CD8-positive, alpha-beta memory T cell (primary cell): Measurements from ENCODE around the gene CABP1. TPM values are rescaled to one million over a fixed set of nuclear protein-coding genes. Genes with fewer than 3 reads are reported as not detected.
A peak's percentile ranks its signal among the peaks of the same experiment; 100 is the strongest.

Experiments used
- CTCF ChIA-PET: fragments of 350-600 bp; sonication (Branson Sonifier 250); formaldehyde crosslinking; loops from one replicate; lab custom pipeline; 2021; ENCODE audit warnings: antibody characterized with exemption; lab: Charles Lee
- POLR2A ChIA-PET: fragments of 350-600 bp; sonication (Branson Sonifier 250); formaldehyde crosslinking; loops from one replicate; lab custom pipeline; 2021; ENCODE audit warnings: antibody characterized with exemption; lab: Charles Lee
- DNase-seq, 5 donors: peaks; one replicate each; pipeline versions ENCODE4 v3.0.0 to v3.0.0-alpha.2; 2020 to 2022; ENCODE audit warnings: mixed read lengths in 1 of 5
- H3K27ac ChIP-seq: one replicate; pipeline ENCODE4 v1.7.0; 2013; ENCODE audit warnings: low read depth, mild to moderate bottlenecking, low read length, moderate library complexity
- H3K27me3 ChIP-seq: 2 replicates; pipeline ENCODE4 v1.7.0; 2013; ENCODE audit warnings: low read length, mild to moderate bottlenecking; ENCODE audit not compliant: insufficient read depth, poor library complexity, severe bottlenecking
- H3K36me3 ChIP-seq: 2 replicates; pipeline ENCODE4 v1.7.0; 2013; ENCODE audit warnings: mild to moderate bottlenecking, low read length, moderate library complexity; ENCODE audit not compliant: insufficient read depth
- H3K4me1 ChIP-seq: 2 replicates; pipeline ENCODE4 v1.7.0; 2013; ENCODE audit warnings: mild to moderate bottlenecking, low read length, moderate library complexity; ENCODE audit not compliant: insufficient read depth
- H3K4me3 ChIP-seq: 2 replicates; pipeline ENCODE4 v1.7.0; 2013; ENCODE audit warnings: mild to moderate bottlenecking, low read length
- H3K9me3 ChIP-seq: 2 replicates; pipeline ENCODE4 v1.7.0; 2013; ENCODE audit warnings: mild to moderate bottlenecking, low read length
- H3K27ac Mint-ChIP-seq, 8 donors: one replicate each; pipeline ENCODE4 v1.8.0; 2020 to 2021; ENCODE audit warnings: mixed read lengths in 8 of 8, mild to moderate bottlenecking in 6 of 8, inconsistent platforms in 3 of 8, moderate library complexity in 3 of 8
- H3K27me3 Mint-ChIP-seq, 2 donors: one replicate each; pipeline ENCODE4 v1.8.0; 2020 to 2021; ENCODE audit warnings: mixed read lengths in 2 of 2, mild to moderate bottlenecking in 1 of 2, moderate library complexity in 1 of 2
- H3K36me3 Mint-ChIP-seq, 3 donors: one replicate each; pipeline ENCODE4 v1.8.0; 2020 to 2021; ENCODE audit warnings: mixed read lengths in 3 of 3, inconsistent platforms in 1 of 3, mild to moderate bottlenecking in 1 of 3
- H3K4me1 Mint-ChIP-seq, 3 donors: one replicate each; pipeline ENCODE4 v1.8.0; 2020 to 2021; ENCODE audit warnings: mixed read lengths in 3 of 3, inconsistent platforms in 1 of 3, mild to moderate bottlenecking in 1 of 3
- H3K4me3 Mint-ChIP-seq, 7 donors: one replicate each; pipeline ENCODE4 v1.8.0; 2020 to 2021; ENCODE audit warnings: mixed read lengths in 7 of 7, mild to moderate bottlenecking in 6 of 7, moderate library complexity in 4 of 7, inconsistent platforms in 2 of 7
- H3K9me3 Mint-ChIP-seq, 5 donors: one replicate each; pipeline ENCODE4 v1.8.0; 2020 to 2022; ENCODE audit warnings: mixed read lengths in 5 of 5, mild to moderate bottlenecking in 3 of 5, moderate library complexity in 2 of 5, inconsistent platforms in 1 of 5
- polyA plus RNA-seq: library from polyadenylated mRNA; unstranded; fragments of 300-500 nt; fragmentation: Illumina TruSeq; gene quantifications from one replicate; pipeline ENCODE4 v1.2.3, GENCODE V29; 2021
- total RNA-seq, 2 experiments: library from RNA; stranded (reverse); gene quantifications; one replicate each; pipeline ENCODE4 v1.2.3, GENCODE V29; 2021

Gene CABP1
- total and polyA plus RNA-seq, 3 experiments from 2014 or later, result 0.13 to 0.18 TPM; not detected in 1

- Histone ChIP-seq H3K4me3 (peak within 1 kb of the TSS; percentile 83), H3K36me3 (no peaks in the 10 kb centered on the region), H3K9me3 (no peaks in the 10 kb centered on the region), H3K27me3 (no peaks in the 10 kb centered on the region), H3K27ac (peak within 1 kb of the TSS; percentile 82), H3K4me1 (peaks cover 23% of the 10 kb centered on the region)
- CTCF ChIA-PET, result interaction anchor here (0.7 to 1.7 kb wide), 6 partner anchors 22 to 105 kb away, joined by 3 to 11 read pairs (median 4); partner anchors contain the start of gene POP5
- H3K27me3 Mint-ChIP-seq, result peaks cover 0 to 4% of the 10 kb centered on the region in 2 donors
- no peaks in the 10 kb centered on the region for H3K9me3 Mint-ChIP-seq
- peaks cover 0 to 8% (median 0%) of the 10 kb centered on the region in 3 donors for H3K36me3 Mint-ChIP-seq
- peak within 1 kb of the TSS; percentile 92 to 97 (median 94) for H3K27ac Mint-ChIP-seq
- H3K4me1 Mint-ChIP-seq, result peaks cover 34 to 42% (median 41%) of the 10 kb centered on the region in 3 donors
- H3K4me3 Mint-ChIP-seq, result peak within 1 kb of the TSS; percentile 92 to 97 (median 94)
- POLR2A ChIA-PET, result interaction anchor here (0.8 to 1.5 kb wide), 3 partner anchors 24 to 395 kb away, joined by 4 to 7 read pairs (median 5); partner anchors contain the start of genes POP5, RNU4-2 and UNC119B
- peak; percentile 99 to 100 (median 99) for DNase-seq
These were observed 46.5 kb downstream of the CABP1 start, which contains the start of gene MLEC for GRCh38 chr12:120686690-120687577. Gene MLEC (plus strand): TSS chr12:120687149. CDS start chr12:120687297, 148 bp downstream.

DNA sequence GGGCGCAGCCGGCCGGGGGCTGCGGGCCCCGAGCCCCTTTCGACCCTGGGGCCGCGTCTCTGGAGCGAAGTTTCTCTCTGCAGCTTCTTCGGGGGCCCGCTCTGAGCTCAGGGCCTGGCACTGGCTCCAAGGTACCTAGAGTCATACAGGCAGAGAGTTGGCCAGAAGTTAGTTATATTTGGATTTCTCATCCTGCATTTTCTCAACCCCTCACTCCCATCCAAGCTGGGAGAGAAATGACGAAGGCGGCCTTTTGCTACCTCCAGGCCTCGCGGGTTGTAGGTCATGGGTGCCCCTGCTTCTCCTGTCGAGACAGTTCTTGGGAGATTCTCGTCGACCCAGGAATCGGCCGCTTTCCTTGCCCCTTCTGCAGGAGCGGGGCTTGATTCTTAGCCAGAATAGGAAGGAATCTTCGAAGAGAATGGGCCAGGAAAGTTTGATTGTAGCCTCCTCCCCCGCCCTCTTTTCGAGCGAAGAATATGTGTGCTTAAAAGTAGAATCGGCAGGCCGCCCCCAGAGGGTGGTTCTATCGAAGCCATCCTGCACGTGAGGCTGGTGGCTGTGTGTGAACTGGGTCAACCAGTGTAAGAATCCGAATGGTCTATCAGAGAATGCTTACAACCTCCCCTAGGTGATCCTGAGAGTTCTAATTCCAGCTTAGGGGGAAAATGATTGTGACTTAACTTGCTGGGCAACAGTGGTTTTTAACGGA is 47.3 kb downstream of the CABP1 start:
- DNase-seq, result peak in 3 of 5 donors; percentile 18 to 28 (median 22)
- peak overlapping the region; percentile 75 for H3K4me3 ChIP-seq
- peaks cover 0 to 4% of the 10 kb centered on the region in 2 donors for H3K27me3 Mint-ChIP-seq
- H3K9me3 Mint-ChIP-seq, result no peaks in the 10 kb centered on the region
- peak overlapping the region; percentile 73 for H3K27ac ChIP-seq
- no peaks in the 10 kb centered on the region for H3K27me3 ChIP-seq
- H3K36me3 ChIP-seq, result peaks cover 6% of the 10 kb centered on the region
- no peaks in the 10 kb centered on the region for H3K9me3 ChIP-seq
- POLR2A ChIA-PET, result interaction anchor here (1.5 kb wide), 1 partner anchor 396 kb away, joined by 4 read pairs; the partner anchor contains the start of gene RNU4-2
- CTCF ChIA-PET, result interaction anchor here (1.1 to 1.3 kb wide), 3 partner anchors 21 to 409 kb away, joined by 3 to 4 read pairs (median 4); no protein-coding TSS in a partner anchor
- peaks cover 41 to 50% (median 49%) of the 10 kb centered on the region in 3 donors for H3K4me1 Mint-ChIP-seq
- peaks cover 0 to 10% (median 2%) of the 10 kb centered on the region in 3 donors for H3K36me3 Mint-ChIP-seq
- peaks cover 30% of the 10 kb centered on the region for H3K4me1 ChIP-seq
- H3K4me3 Mint-ChIP-seq, result peak overlapping the region; percentile 86 to 94 (median 91)
- peak overlapping the region; percentile 5 to 92 (median 78) for H3K27ac Mint-ChIP-seq

DNA sequence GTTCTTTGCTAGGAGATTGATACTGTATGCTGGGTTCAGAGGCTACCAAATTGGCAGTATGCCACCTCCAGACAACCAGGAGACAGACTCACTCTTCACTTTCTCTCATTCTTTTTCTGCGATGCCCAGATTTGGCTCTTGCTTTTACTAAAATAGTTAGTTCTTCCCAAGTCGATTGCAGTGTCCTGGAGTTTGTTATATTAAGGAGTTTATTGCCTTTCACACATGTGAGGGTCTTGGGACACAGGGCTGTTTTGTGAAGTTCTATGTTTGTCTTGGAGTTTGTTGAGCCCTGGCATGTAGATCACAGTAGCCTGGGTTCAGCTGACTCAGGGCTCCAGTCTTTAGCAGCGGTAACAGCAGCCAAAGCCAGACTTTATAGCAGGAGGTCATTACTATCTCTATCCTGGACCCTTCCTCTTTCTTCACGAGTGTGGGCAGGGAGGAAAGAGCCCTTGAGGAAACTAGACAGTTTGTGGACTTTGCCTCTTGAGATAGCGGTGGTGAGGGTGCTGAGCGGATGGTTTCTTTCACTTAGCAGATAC is 48.2 kb downstream of the CABP1 start:
- CTCF ChIA-PET, result interaction anchor here (1.1 to 1.6 kb wide), 3 partner anchors 23 to 408 kb away, joined by 3 to 4 read pairs (median 4); no protein-coding TSS in a partner anchor
- H3K4me1 Mint-ChIP-seq, result peaks cover 47 to 59% (median 52%) of the 10 kb centered on the region in 3 donors
- H3K36me3 ChIP-seq, result peaks cover 8% of the 10 kb centered on the region
- no peaks in the 10 kb centered on the region for H3K27me3 ChIP-seq
- H3K4me3 ChIP-seq, result peak overlapping the region; percentile 75
- peak overlapping the region; percentile 73 for H3K27ac ChIP-seq
- no peak for DNase-seq
- H3K36me3 Mint-ChIP-seq, result peaks cover 0 to 18% (median 2%) of the 10 kb centered on the region in 3 donors
- H3K9me3 ChIP-seq, result no peaks in the 10 kb centered on the region
- peak overlapping the region in 6 of 8 donors; percentile 32 to 92 (median 84) for H3K27ac Mint-ChIP-seq
- no peaks in the 10 kb centered on the region for H3K9me3 Mint-ChIP-seq
- peak overlapping the region; percentile 86 to 94 (median 91) for H3K4me3 Mint-ChIP-seq
- peaks cover 30% of the 10 kb centered on the region for H3K4me1 ChIP-seq
- POLR2A ChIA-PET, result no interaction called here
- peaks cover 0 to 2% of the 10 kb centered on the region in 2 donors for H3K27me3 Mint-ChIP-seq

- H3K4me3 ChIP-seq, result peak overlapping the region; percentile 75
These were observed 49.1 kb downstream of the CABP1 start for GRCh38 chr12:120689397-120690082.

DNA sequence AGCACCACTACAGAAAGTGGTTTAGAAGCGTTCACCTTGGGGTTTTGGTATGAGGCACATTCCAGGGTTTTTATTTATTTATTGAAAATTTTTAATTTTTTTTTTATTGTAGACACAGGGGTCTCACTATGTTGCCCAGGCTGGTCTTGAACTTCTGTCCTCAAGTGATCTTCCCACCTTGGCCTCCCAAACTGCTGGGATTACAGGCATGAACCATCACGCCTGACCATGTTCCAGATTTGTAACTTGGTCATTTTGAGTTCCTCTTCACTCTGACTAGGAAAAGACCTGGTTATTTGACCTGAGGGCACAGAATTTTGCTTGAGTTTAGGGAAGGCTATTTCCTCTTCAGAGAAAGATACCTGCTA is 49.6 kb downstream of the CABP1 start:
- no peak overlapping the region for H3K27ac Mint-ChIP-seq
- no peaks in the 10 kb centered on the region for H3K9me3 ChIP-seq
- H3K36me3 ChIP-seq, result peaks cover 22% of the 10 kb centered on the region
- H3K4me3 Mint-ChIP-seq, result peak overlapping the region in 1 of 7 donors; percentile 92
- H3K4me1 Mint-ChIP-seq, result peaks cover 52 to 64% (median 52%) of the 10 kb centered on the region in 3 donors
- H3K9me3 Mint-ChIP-seq, result no peaks in the 10 kb centered on the region
- peaks cover 30% of the 10 kb centered on the region for H3K4me1 ChIP-seq
- ChIA-PET POLR2A (no interaction called here), CTCF (interaction anchor here (1.6 kb wide), 1 partner anchor 21 kb away, joined by 4 read pairs; no protein-coding TSS in a partner anchor)
- no peak overlapping the region for H3K27ac ChIP-seq
- H3K27me3 ChIP-seq, result no peaks in the 10 kb centered on the region
- H3K27me3 Mint-ChIP-seq, result peaks cover 0 to 2% of the 10 kb centered on the region in 2 donors
- no peak overlapping the region for H3K4me3 ChIP-seq
- peaks cover 5 to 32% (median 7%) of the 10 kb centered on the region in 3 donors for H3K36me3 Mint-ChIP-seq
- no peak for DNase-seq

More at GRCh38 chr12:120689397-120690082, 49.1 kb downstream of the CABP1 start:
- Histone ChIP-seq H3K9me3 (no peaks in the 10 kb centered on the region), H3K27me3 (no peaks in the 10 kb centered on the region), H3K27ac (no peak overlapping the region), H3K36me3 (peaks cover 17% of the 10 kb centered on the region), H3K4me1 (peaks cover 30% of the 10 kb centered on the region)
- Mint-ChIP-seq H3K4me3 (peak overlapping the region in 6 of 7 donors; percentile 86 to 94 (median 90)), H3K36me3 (peaks cover 2 to 27% (median 2%) of the 10 kb centered on the region in 3 donors), H3K27me3 (peaks cover 0 to 2% of the 10 kb centered on the region in 2 donors), H3K9me3 (no peaks in the 10 kb centered on the region), H3K27ac (peak overlapping the region in 1 of 8 donors; percentile 23), H3K4me1 (peaks cover 52 to 64% (median 52%) of the 10 kb centered on the region in 3 donors)
- ChIA-PET CTCF (interaction anchor here (0.9 to 1.6 kb wide), 2 partner anchors 22 to 40 kb away, joined by 4 to 7 read pairs; no protein-coding TSS in a partner anchor), POLR2A (no interaction called here)
- no peak for DNase-seq

DNA sequence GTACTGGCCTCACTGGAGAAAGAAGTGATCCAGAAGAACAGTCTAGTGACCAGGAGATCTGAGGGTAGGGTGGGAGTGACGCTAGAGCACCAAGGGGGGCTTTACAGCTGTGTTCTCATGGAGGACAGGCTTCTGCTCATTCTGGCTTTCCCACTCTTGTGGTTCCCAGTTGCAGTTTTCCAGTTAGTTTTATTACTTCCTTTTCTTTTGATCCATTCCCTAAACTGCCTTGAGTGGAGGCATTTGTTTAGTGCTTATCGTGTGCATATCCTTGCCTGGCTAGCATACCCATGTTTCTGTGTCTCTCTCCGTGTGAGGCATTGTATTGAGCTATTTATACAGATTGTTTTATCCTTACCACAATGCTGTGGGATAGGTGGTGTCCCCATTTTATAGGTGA is 50.6 kb downstream of the CABP1 start:
- Histone ChIP-seq H3K27me3 (no peaks in the 10 kb centered on the region), H3K9me3 (no peaks in the 10 kb centered on the region), H3K4me1 (peaks cover 27% of the 10 kb centered on the region), H3K36me3 (peaks cover 31% of the 10 kb centered on the region), H3K27ac (no peak overlapping the region), H3K4me3 (no peak overlapping the region)
- Mint-ChIP-seq H3K27ac (peak overlapping the region in 1 of 8 donors; percentile 56), H3K4me1 (peaks cover 52 to 64% (median 52%) of the 10 kb centered on the region in 3 donors), H3K36me3 (peaks cover 7 to 41% (median 9%) of the 10 kb centered on the region in 3 donors), H3K27me3 (peaks cover 0 to 2% of the 10 kb centered on the region in 2 donors), H3K4me3 (peak overlapping the region in 1 of 7 donors; percentile 41), H3K9me3 (no peaks in the 10 kb centered on the region)
- ChIA-PET POLR2A (no interaction called here), CTCF (no interaction called here)
- DNase-seq, result no peak
